HG02610 (cell line): ENCODE data around the gene SASH3.

ENCODE experiments used
- ATAC-seq: cut with Tn5 transposase; IDR thresholded peaks from one replicate; pipeline ENCODE4 v1.9.1; 2021; ENCODE audit warnings: mild to moderate bottlenecking, moderate library complexity; ENCODE audit not compliant: unreplicated experiment

SASH3 gene

GRCh38 chrX:129755779-129756650 lies 23.7 kb upstream of the SASH3 start:
- no peak for ATAC-seq

GRCh38 chrX:129759576-129760061 lies 20.1 kb upstream of the SASH3 start:
- ATAC-seq: peak; percentile 57

GRCh38 chrX:129760155-129760554 lies 19.6 kb upstream of the SASH3 start:
- peak; percentile 4 for ATAC-seq

DNA sequence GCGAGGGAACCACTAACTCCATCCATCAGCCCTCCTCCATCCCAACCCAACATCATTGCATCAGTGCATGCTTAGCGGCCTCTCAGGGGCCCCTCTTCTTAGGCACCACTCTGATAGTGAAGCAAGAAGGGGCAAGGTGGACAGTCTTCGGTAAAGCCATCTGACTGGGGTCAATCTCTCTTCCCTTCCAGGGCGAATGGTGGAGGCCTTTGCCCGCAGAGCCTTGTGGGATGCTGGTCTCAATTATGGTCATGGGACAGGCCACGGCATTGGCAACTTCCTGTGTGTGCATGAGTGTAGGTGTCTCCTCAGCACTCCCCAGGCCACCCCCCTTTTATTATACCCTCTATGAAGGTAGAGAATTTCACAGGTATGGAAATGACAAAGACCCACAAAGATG lies 18.8 kb upstream of the SASH3 start:
- no peak for ATAC-seq

DNA sequence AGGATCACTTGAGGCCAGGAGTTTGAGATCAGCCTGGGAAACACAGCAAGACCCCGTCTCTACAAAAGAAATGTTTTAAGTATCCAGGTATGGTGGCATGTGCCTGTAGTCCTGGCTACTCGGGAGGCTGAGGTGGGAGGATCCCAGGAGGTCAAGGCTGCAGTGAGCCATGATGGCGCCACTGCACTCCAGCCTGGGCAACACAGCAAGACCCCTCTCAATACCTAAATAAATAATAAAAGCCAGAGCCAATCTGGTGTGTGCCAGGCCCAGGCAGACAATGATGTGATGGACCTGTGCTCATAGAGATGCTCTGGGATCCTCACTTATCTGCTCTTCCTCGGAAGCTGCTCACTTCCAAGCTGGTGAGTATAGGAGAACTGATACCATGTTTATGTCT lies 18.2 kb upstream of the SASH3 start:
- ATAC-seq: no peak

DNA sequence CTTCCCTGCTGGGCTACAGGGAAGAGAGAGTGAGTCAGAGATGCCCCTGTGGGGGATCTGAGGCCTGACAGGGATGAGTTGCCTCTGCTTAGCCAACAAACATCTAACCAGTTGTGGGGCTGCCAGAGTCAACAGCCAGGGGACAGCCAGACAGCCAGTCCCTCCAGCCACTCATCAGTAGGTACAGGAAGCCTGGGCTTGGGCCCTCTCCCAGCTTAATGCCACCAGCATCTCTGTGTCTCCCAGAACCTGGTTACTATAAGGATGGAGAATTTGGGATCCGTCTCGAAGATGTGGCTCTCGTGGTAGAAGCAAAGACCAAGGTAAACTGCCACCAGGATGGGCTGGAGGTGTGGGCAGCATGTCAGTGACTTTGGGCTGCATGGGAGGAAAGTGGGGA lies 17.3 kb upstream of the SASH3 start:
- ATAC-seq: no peak

DNA sequence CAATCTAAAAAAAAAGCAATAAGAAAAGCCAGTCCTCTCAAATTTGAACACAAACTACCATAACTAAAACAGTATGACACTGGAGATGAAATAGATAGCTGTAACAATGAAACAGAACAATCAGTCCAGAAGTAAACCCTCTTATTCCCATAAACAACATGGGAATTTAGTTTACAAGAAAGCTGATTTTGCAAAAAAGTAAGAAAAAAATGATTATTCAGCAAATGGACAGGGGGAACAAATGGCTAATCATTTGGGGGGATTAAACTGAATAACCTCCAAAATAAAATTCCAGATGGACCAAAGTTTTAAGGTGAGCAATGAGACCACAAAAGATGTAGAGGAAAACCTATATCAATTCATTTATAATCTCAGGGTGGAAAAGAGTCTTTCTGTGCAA lies 16.1 kb upstream of the SASH3 start:
- ATAC-seq: no peak

DNA sequence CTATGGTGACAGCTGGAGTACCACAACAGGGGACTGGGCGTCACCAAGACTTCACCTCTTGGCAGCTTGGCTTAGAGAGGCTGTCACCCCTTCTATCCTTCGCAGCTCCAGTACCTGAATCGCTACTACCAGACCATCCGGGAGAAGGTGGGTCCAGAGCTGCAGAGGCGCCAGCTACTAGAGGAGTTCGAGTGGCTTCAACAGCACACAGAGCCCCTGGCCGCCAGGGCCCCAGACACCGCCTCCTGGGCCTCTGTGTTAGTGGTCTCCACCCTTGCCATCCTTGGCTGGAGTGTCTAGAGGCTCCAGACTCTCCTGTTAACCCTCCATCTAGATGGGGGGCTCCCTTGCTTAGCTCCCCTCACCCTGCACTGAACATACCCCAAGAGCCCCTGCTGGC lies 11.6 kb upstream of the SASH3 start:
- ATAC-seq: no peak

GRCh38 chrX:129768586-129769466 lies 10.9 kb upstream of the SASH3 start:
- ATAC-seq: no peak

DNA sequence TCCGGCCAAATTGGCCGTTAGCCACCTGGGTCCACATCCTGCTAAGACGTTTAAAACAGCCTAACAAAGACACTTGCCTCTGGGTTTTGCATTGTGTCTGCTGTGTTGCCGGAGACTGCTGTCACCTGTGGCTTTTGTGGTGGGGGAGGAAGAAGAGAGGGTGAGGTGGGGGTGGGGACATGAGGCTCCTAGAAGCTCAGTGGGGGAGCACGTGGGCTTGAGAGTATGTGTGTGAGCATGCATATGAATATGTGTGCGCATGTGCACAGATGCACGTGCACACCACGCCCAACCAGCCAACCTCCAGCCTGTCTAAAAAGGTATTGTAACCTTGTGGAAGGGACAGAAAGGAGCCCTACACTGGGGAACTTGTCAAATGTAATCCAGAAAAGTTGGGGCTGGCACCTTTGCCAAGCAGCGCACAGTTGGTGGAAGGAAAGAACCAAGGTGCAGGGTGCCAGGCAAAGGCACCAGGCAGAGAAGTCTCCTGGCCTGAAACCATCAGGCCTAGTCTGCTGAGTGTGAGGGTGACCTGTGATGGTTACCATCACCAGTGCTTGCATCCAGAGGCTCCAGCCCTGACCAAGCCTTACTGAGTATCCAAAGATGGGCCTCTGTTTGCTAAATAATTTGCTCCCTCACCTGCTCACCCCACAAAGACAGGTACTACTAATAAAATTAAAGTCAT lies 10.1 kb upstream of the SASH3 start:
- ATAC-seq: peak; percentile 50

GRCh38 chrX:129771266-129771995 lies 8.3 kb upstream of the SASH3 start:
- ATAC-seq: no peak

DNA sequence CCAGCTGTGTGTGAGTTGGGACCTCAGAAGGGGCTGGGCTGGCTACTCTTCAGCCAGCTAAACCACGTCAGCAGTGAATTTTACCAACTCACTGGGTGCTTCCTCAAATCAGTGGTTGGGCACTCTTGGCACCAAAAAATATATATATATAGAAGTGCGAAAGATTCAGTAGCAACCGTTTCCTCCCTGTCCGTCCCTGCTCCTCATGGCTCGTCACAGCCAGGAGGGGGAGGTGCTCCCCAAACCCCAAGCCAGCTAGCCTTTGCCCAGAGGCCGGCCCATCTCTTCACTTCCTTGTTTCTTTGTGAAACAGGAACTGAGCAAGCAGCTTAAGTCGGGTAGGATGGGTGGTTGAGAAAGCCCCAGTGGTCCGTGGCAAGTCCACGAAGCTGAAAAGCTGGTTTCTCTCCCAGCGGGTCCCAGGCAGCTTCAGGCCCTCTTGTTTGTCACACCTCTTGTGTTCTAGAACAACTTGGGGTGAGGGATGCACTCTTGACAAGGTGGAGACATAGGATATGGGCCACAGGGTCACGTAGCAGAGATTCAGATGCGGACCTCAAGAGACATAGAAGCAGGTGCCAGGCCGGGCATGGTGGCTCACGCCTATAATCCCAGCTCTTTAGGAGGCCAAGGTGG lies 6.8 kb upstream of the SASH3 start:
- peak; percentile 81 for ATAC-seq

GRCh38 chrX:129773649-129774458 lies 5.9 kb upstream of the SASH3 start:
- no peak for ATAC-seq

- ATAC-seq: peak; percentile 26
Measured at GRCh38 chrX:129777218-129778030, 2.3 kb upstream of the SASH3 start.

- ATAC-seq: no peak
Measured at GRCh38 chrX:129779086-129779672, 570 bp upstream of the SASH3 start.

GRCh38 chrX:129780441-129781105 lies 824 bp downstream of the SASH3 start:
- no peak for ATAC-seq

DNA sequence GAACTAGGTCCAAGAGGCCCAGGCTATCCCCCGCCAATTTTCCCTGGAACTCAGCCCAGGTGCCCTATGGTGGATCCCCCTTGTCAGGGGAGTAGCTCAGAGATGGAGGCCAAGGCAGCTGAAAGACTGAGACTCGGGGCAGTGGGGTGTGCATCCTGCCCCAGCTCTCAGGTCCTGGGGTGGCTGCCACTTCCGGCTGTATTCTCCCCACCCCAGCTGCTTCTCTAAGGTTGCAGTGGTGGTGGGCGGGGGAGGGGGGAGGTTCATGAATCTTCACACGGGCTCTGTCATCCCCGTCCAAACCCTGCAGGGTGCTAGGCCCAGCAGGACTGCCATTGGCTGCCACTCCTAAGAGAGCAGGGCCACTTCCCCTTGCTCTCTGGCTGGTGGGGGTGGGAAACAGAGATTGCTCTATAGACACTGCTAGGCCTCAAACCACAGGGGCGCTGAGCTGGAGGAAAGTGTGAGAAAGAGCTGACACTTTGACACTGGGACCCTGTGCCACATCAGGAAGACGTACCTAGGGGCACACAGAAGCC lies 1.5 kb downstream of the SASH3 start:
- ATAC-seq: peak; percentile 76
